Neutrophil (primary cell): Measurements from ENCODE around the gene ZNF740.

Experiments
- H3K27ac ChIP-seq: fragments of 200-600 bp; sonication (generic); 2 replicates; pipeline ENCODE4 v1.5.1; 2016; ENCODE audit warnings: mild to moderate bottlenecking, moderate library complexity
- H3K27me3 ChIP-seq: fragments of 200-600 bp; sonication (generic); 2 replicates; pipeline ENCODE4 v1.6.0; 2016; ENCODE audit warnings: mild to moderate bottlenecking
- H3K36me3 ChIP-seq: fragments of 200-600 bp; sonication (generic); 2 replicates; pipeline ENCODE4 v1.5.1; 2017
- H3K4me1 ChIP-seq, 2 experiments: fragments of 200-600 bp in 1 of 2; sonication (generic) in 1 of 2; 1 replicate in 1 of 2; 2 replicates in 1 of 2; pipeline versions ENCODE4 v1.5.1 to v1.6.1; 2013 to 2016; ENCODE audit warnings: low read depth in 1 of 2, low read length in 1 of 2, mild to moderate bottlenecking in 1 of 2, moderate library complexity in 1 of 2; ENCODE audit not compliant: control insufficient read depth in 1 of 2, insufficient read depth in 1 of 2
- H3K4me3 ChIP-seq, 2 experiments: fragments of 200-600 bp in 1 of 2; sonication (generic) in 1 of 2; 1 replicate in 1 of 2; 2 replicates in 1 of 2; pipeline ENCODE4 v1.5.1; 2013 to 2016; ENCODE audit warnings: low read depth in 1 of 2, low read length in 1 of 2, mild to moderate bottlenecking in 1 of 2, moderate library complexity in 1 of 2
- H3K9me3 ChIP-seq: fragments of 200-600 bp; sonication (generic); 2 replicates; pipeline ENCODE4 v1.5.1; 2016
- CTCF ChIP-seq: fragments of 200-600 bp; sonication (generic); IDR thresholded peaks from 2 replicates; pipeline ENCODE4 v1.5.1; 2016; ENCODE audit warnings: antibody characterized with exemption

ZNF740 gene

GRCh38 chr12:53197011-53197640 lies 16.6 kb downstream of the ZNF740 start:
- H3K27ac ChIP-seq = no peak overlapping the region
- H3K27me3 ChIP-seq = peaks cover 54% of the 10 kb centered on the region
- peaks cover 11% of the 10 kb centered on the region for H3K36me3 ChIP-seq
- H3K4me3 ChIP-seq = no peak overlapping the region
- TF ChIP-seq CTCF = no peak
- H3K9me3 ChIP-seq = no peaks in the 10 kb centered on the region
- peaks cover 4 to 8% of the 10 kb centered on the region in 2 experiments for H3K4me1 ChIP-seq

- Histone ChIP-seq H3K27me3 (peaks cover 54% of the 10 kb centered on the region), H3K4me1 (peaks cover 4 to 8% of the 10 kb centered on the region in 2 experiments), H3K36me3 (no peaks in the 10 kb centered on the region), H3K27ac (no peak overlapping the region), H3K9me3 (no peaks in the 10 kb centered on the region), H3K4me3 (no peak overlapping the region)
- TF ChIP-seq CTCF = no peak
Measured at GRCh38 chr12:53198486-53199110, 18.1 kb downstream of the ZNF740 start.

- Histone ChIP-seq H3K4me1 (peaks cover 4 to 8% of the 10 kb centered on the region in 2 experiments), H3K4me3 (no peak overlapping the region), H3K9me3 (no peaks in the 10 kb centered on the region), H3K27ac (no peak overlapping the region), H3K36me3 (no peaks in the 10 kb centered on the region), H3K27me3 (peaks cover 50% of the 10 kb centered on the region)
- no peak for TF ChIP-seq CTCF
Measured at GRCh38 chr12:53199700-53200099, 19.2 kb downstream of the ZNF740 start.

- Histone ChIP-seq H3K4me1 (peaks cover 4 to 8% of the 10 kb centered on the region in 2 experiments), H3K4me3 (no peak overlapping the region), H3K27ac (no peak overlapping the region), H3K27me3 (peaks cover 46% of the 10 kb centered on the region), H3K9me3 (no peaks in the 10 kb centered on the region), H3K36me3 (no peaks in the 10 kb centered on the region)
- no peak for TF ChIP-seq CTCF
Measured at GRCh38 chr12:53200107-53200457, 19.6 kb downstream of the ZNF740 start.

GRCh38 chr12:53200458-53201176 lies 20.1 kb downstream of the ZNF740 start:
- Histone ChIP-seq H3K9me3 (no peaks in the 10 kb centered on the region), H3K4me3 (no peak overlapping the region), H3K27ac (no peak overlapping the region), H3K36me3 (no peaks in the 10 kb centered on the region), H3K27me3 (peaks cover 43% of the 10 kb centered on the region), H3K4me1 (peaks cover 4 to 8% of the 10 kb centered on the region in 2 experiments)
- no peak for TF ChIP-seq CTCF
